Fibroblast of mammary gland (primary cell): ENCODE measurements around the gene INPP5A.

Source experiments
- DNase-seq: peaks from one replicate; pipeline ENCODE4 v3.0.0-alpha.2; 2010; ENCODE audit warnings: low read depth
- H3K4me3 ChIP-seq: 2 replicates; pipeline ENCODE4 v1.5.1; 2011; ENCODE audit warnings: low read depth, mild to moderate bottlenecking, low read length, moderate library complexity; ENCODE audit not compliant: control insufficient read depth
- CTCF ChIP-seq: conservative IDR thresholded peaks from 2 replicates; pipeline ENCODE4 v1.5.1; 2011; ENCODE audit warnings: low read depth, low read length, inconsistent platforms; ENCODE audit not compliant: control insufficient read depth, insufficient read depth

INPP5A gene

GRCh38 chr10:132786476-132786883 is 248.9 kb downstream of the INPP5A start:
- no peak overlapping the region for H3K4me3 ChIP-seq
- no peak for DNase-seq
- TF ChIP-seq CTCF: no peak

- TF ChIP-seq CTCF: no peak
- DNase-seq: no peak
- no peak overlapping the region for H3K4me3 ChIP-seq
These were observed 249.4 kb downstream of the INPP5A start for GRCh38 chr10:132786884-132787494.

GRCh38 chr10:132787495-132788179 is 250.1 kb downstream of the INPP5A start:
- H3K4me3 ChIP-seq: no peak overlapping the region
- TF ChIP-seq CTCF: no peak
- DNase-seq: no peak

- TF ChIP-seq CTCF: no peak
- no peak overlapping the region for H3K4me3 ChIP-seq
- DNase-seq: peak; percentile 21
These were observed 250.7 kb downstream of the INPP5A start for GRCh38 chr10:132788180-132788830.

- H3K4me3 ChIP-seq: no peak overlapping the region
- DNase-seq: no peak
- no peak for TF ChIP-seq CTCF
These were observed 251.2 kb downstream of the INPP5A start for GRCh38 chr10:132788831-132789219.

GRCh38 chr10:132789659-132790148 is 252.1 kb downstream of the INPP5A start:
- DNase-seq: no peak
- H3K4me3 ChIP-seq: no peak overlapping the region
- no peak for TF ChIP-seq CTCF
